ENCODE measurements around the gene DUSP11. TPM values are rescaled to one million over a fixed set of nuclear protein-coding genes. Genes with fewer than 3 reads are reported as not detected.
A peak's percentile ranks its signal among the peaks of the same experiment; 100 is the strongest.
"Not testable (repeated sequence)": the region's sequence is repeated elsewhere in the genome, so short reads cannot be mapped to it uniquely, and the experiment has no call there.

Gene DUSP11
- 12.9 TPM for total RNA-seq
- long read RNA-seq, transcript DUSP11-201 (9 exons, 1,653 nt): major isoform, 17 of 22 reads
- long read RNA-seq, partial matches to known transcripts: 1 of 22 reads
- long read RNA-seq, other reads (novel, unspliced or antisense): 3 of 22 reads

DNA sequence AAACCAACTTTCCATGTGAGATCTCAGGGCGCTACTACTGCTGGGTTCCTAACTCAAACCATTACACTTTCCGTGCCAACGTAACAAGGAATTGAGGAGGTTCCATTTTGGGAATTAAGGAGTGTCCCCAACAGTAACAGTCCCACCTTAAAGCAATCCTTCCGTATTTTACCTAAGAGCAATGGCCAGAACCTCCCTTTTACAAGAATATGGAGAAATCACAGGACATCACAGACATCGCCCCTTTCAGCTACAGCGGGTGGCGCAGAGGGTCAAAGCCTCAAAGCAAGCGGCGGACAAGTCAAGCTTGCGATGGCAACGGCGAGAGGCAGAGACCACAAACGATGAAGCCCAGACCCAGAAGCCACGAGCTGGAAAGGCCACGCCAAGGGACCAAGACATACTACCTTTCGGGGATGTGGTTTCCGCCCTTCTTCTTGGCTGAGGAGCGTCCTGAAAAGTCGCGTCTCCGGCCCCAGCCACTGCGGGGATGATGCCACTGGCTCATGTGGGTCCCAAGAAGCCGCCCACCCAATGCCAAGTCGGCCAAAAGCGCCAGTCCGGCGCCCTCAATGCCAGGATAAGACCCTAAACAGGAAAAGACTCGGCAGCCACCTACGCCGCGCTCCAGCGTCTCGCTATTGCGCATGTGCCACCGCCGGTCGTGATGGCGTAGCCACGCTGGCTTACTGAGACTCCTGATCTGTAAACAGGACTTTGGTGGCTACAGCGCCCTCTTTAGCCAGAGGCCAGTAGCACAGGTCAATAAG is at the start of gene DUSP11:
DUSP11 (minus strand) TSS at position 637 of the 770 bp plus-strand sequence; CDS start at position 508, 129 bp downstream.
- intact Hi-C loops (cut with micrococcal nuclease): no loop called here
- DNase-seq (peak; percentile 97), ATAC-seq (peak; percentile 100)

DNA sequence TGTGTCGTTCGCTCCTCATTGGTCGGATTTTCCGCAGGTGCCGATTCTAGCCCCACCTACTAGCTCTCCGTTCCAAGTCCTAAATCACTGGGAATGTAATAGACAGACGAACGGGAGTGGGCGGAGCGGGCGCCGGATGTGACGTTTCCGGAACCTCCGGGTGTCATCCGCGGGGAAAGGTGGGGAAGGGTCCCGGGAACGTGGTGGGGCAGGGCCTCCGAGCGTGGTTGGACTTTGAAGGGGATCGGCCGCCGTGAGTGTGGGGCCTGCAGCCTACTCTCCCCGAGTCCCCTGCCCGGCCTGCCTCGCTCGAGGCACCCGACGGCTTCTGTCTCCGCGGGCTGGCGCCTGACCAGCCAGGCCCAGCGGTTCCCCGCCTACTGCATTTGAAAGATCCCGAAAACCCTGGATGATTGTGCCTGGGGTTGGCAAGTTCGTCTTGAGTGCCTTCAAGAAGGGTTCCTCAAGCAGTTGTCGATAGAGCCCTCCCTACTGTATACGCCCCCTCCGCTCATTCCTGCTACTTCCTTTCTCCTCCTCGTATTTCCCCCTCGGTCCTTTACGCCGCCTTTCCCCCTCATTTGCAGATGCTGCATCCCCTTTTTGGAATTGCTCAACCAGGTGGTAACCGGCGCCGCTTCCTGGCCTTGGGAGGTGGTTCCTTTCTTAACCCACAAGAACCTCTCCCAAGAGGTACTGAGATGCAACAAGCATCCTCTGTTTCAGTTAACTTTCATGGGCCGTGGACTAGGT is 49.1 kb upstream of the DUSP11 start, which contains the start of gene STAMBP:
STAMBP (plus strand) TSS at position 144 of the 753 bp plus-strand sequence. CDS start 1,896 bp downstream, outside the sequence.
- DNase-seq (peak; percentile 97), ATAC-seq (peak; percentile 99)
- intact Hi-C loops (cut with micrococcal nuclease): no loop called here

DNA sequence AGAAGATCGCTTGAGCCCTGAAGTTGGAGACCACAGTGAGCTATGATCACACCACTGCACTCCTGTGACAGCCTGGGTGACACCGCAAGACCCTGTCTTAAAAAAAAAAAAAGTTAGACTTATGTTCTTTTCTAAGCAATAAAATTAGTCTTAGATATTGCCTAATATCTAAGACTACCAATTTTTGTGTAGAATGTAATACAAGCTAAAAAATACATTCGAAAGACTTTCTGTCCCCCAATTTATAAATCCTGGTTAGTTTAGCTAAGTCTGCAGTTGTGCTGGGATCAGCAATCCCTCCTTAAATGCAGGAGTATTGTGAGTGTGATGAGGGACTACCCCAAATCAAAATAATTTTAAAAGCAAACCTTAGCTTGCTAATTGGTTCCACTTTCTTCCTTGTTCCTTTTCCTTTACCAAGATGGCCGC is 48.5 kb upstream of the DUSP11 start:
- peak; percentile 13 for ATAC-seq
- DNase-seq: no peak
- intact Hi-C loops (cut with micrococcal nuclease): no loop called here

DNA sequence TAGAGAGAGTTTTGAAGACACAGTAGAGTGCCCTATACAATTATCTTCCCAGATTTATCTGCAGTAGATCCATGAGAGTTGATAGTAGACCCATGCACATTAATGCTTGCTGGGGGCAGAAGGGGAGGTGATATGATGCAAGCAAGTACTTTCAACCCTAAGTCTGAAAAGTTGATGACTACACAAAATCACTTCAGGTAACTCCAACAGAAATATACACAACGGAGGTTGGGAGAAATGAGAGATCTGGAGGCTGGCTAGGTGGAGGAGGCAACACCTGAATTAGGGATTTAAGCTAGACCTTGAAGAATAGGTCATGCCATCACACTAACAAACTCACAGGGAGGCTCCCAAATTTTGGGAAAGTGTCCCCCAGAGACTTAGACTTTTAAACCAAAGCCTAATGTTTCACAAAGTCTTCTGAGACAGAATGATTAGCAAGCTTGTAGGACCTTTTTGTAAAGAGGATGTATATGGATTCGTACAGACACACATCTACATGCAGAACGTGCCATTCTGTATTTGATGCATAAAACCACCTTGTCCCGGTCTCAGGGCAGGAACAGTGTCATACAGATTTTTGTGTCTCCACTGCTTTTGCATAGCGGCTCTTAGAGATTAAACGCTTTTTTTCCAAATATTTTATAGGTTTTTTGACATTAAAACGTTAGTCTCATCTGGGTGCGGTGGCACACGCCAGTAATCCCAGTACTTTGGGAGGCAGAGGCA is 47.9 kb upstream of the DUSP11 start:
- DNase-seq (no peak), ATAC-seq (no peak)
- intact Hi-C loops (cut with micrococcal nuclease): no loop called here

DNA sequence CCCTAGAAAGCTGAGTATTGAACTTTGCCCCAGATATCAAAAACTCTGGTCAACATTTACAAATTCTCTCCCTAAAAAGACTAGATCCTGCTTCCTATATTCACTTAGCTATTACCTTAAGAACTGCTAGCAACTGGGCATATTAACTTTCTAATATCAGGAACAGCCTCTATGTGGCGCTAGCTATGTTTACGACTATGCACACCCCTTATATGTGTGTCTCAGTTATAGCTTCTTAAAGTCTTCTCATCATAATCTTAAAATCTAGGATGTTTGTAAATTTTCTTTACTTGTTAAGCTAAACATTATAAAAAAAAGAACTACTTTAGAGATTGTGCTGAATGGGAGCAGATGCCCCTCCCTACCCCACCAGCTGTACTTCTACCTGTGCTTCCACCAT is 47.1 kb upstream of the DUSP11 start:
- no peak for ATAC-seq

DNA sequence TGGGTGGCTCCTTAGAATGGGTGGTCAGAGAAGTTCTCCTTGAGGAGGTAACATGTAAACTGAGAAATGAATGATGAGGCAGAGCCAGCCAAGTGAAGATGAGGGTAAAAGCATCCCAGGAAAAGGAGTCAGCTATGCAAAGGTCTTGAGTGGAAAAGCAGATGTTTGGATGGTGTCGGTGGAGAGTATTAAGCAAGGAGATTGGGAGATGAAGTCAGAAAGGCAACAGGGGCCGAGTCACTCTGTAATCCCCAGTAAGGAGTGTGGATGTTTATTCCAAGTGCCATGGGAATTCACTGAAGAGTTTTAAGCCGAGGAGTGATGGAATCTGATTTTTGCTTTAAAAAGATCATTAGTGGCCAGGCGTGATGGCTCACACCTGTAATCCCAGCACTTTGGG is 45.5 kb upstream of the DUSP11 start:
- ATAC-seq: no peak
- intact Hi-C loops (cut with micrococcal nuclease): no loop called here
- no peak for DNase-seq

More for the DNA sequence above, 47.1 kb upstream of the DUSP11 start:
- intact Hi-C loops (cut with micrococcal nuclease): no loop called here
- DNase-seq: no peak

DNA sequence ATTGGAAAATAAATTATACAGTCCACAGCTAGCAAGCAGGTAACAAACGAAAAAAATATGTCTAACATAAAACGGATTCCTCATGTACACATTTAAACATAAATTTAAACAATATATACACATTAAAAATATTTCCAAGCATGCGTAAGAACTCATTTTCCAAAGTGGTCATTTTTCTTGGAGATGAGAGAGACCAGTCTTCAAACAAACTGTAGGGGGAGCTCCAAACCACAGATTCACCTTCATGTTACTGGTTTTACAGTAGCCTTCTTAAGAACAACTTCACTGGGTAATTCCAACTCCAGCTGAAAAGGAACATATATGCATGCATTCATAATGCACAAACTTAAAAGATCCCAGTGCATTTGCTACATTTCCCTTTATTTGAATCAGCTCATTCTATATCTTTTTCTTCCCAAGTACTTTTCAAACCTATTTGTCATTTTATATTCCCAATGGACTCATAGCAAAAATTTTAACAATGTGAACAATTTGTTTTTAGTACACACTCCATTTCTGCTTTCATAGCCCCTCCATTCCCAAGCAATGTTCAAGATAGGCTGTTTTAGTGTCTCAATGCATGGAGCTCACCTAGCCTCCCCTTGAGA is 44.1 kb upstream of the DUSP11 start:
- intact Hi-C loops (cut with micrococcal nuclease): no loop called here
- DNase-seq (no peak), ATAC-seq (no peak)

DNA sequence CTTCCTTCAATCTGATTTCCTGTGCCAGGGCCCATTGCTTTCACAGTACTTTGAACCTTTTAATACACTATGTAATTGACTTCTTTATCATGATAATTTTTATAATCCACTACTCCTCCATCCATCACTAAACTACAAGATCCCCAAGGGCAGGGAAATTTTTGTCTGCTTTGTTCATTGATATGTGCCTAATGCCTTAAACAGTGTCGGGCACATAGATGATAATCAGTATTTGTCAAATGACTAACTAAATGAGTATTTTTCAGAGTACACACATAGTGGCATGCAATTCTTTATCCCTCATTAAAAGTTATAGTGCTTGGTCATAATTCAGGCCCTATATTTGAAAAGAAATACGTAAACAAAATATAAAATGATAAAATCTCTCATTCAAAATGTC is 43.5 kb upstream of the DUSP11 start:
- no peak for ATAC-seq
- intact Hi-C loops (cut with micrococcal nuclease): no loop called here
- DNase-seq: no peak

DNA sequence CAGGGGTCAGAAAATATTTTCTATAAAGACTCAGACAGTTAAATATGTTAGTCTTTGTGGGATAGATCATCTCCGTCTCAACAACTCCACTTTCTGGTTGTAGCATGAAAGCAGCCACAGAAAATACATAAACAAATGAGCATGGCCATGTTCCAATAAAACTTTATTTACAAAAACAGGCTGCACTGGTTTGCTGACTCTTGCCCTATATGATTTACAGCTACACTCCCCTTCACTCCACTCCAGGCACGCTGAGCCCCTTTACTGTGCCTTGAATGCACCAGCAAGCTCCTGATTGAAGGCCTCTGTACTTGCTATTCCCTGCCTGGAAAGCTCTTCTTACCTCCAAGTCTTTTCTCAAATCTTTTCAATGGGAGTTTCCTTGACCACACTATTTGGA is 43.1 kb upstream of the DUSP11 start:
- DNase-seq (no peak), ATAC-seq (no peak)
- intact Hi-C loops (cut with micrococcal nuclease): no loop called here

DNA sequence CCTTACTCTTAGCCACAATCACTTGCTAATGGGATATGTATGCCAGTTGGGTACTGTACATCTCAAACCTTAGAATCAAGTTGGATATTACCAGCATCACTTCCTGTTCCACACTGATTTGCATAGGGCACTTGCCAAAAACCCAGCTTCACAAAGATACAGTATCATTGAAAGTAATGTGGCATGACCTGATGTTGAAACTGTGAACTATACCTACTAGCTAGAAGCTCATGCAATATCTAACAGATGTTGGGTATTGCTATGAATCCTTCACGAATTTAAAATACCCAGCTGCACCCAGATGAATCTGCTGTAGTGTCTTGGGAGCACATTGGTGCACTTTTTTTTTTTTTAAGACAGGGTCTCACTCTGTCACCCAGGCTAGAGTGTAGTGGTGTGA is 42.4 kb upstream of the DUSP11 start:
- DNase-seq: no peak
- intact Hi-C loops (cut with micrococcal nuclease): no loop called here
- ATAC-seq: no peak

DNA sequence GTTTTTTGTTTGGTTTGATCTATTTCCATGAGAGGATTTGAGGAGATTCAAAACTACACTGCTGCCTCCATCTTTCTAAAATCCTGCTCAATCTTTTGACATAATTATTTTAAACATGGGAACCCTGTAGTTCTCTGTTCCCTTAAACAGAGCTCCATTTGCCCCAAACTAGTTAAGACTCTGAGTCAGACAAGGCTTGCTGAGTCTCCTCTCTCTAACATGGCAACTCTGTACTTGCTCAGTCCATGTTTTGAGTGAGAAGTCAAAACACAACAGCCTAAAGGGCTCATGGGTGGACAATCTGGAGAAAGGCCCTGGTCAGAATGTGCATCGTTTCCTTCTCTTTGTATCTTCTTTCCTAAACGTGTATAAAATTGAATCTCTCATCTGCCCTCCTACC is 41.8 kb upstream of the DUSP11 start:
- ATAC-seq: no peak
- intact Hi-C loops (cut with micrococcal nuclease): no loop called here
- no peak for DNase-seq

DNA sequence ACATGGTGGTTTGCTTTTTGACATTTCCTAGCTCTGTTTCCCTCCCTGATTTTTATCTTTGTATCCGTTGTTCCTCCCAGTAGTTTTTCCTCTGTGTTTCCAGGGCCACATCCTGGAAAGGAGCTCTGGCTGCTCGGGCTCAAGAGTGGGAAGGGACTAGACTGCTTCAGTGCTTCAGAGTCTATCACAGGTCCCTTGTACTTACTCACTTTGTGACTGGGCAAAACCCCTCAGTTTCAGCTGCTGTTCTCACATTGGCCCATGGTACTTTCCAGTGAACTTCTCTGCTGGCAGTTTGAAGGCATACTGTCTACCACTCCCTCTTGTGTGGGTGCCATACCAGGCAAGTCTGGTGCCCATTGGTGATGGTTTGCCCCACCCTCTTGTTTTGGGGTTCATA is 41.3 kb upstream of the DUSP11 start:
- ATAC-seq (no peak), DNase-seq (no peak)
- intact Hi-C loops (cut with micrococcal nuclease): no loop called here

DNA sequence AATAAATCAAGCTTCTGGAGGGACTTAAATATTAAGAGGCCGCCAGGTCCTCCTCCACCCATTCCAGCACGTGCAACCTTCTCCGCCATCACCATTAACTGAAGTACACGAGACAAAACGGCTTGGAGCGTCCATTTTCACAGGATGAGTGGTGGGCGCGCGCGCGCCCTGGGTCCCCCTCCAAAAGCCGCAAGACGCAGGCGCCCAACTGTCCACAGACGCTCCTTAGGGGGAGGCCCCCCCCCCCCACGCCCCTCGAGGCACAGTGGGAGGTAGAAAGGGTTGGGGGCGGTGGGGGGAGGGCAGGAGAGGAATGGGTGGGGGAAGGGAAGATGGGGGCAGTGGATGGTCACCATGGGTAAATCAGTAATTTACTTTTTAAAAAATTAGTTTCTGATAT is 38.4 kb upstream of the DUSP11 start:
- ATAC-seq: no peak
- no peak for DNase-seq
- intact Hi-C loops (cut with micrococcal nuclease): no loop called here

DNA sequence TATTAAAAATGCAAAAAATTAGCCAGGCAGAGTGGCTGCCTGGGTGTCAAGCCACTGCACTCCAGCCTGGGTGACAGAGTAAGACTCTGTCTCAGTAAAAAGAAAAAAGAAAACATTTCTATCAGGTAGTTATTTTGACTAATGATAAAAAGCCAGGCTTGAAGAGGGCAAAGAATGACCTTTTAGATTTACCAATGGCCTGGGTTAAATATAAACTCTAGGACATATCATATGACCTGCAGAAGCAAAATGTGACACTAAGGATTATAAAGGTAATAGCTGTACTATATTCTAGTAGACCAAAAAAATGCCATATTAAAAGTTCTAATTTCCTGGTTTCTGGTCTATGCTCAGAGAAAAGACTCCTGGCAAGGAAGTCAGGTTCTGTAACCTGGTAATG is 32.7 kb upstream of the DUSP11 start:
- DNase-seq: no peak
- intact Hi-C loops (cut with micrococcal nuclease): no loop called here
- no peak for ATAC-seq

DNA sequence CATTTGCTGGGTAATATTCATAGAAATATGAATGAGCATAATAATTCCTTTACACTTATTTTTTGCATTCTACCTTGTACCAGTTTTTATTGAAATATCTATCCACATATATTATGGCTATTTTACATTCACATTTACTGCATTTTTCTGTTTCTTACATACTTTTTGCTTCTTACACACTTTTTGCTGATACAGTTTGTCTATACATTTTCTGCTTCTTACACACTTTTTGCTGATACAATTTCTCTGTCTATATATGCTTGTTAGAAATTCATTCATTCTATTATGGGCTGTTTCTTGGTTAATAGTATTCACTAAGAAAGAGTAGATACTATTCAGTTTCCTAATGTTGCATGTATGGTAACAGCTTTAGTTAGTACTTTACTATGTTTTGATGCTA is 32.0 kb upstream of the DUSP11 start:
- intact Hi-C loops (cut with micrococcal nuclease): no loop called here
- no peak for DNase-seq
- ATAC-seq: no peak

DNA sequence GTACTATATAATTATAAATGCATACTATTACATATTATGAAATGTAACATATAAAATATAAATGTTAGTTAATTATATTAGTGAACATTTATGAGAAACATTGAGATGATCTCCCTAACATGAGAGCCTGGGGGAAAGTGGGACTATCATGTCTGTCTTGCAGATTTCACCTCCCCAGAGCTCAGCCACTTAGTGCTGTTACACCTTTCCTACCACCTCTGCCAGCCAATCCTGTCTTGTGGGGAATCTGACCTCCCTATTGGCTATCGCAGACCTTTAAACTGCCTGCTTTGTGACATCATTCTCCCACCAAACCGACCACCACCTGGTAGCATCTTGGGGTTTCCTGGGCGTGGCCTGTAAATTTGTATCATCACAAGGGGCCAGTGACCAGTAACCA is 4.0 kb upstream of the DUSP11 start, which contains the start of gene C2orf78:
C2orf78 (plus strand) TSS at position 301 of the 400 bp plus-strand sequence. CDS start 127 bp downstream, outside the sequence.
- intact Hi-C loops (cut with micrococcal nuclease); ATAC-seq; DNase-seq: not testable (repeated sequence)

DNA sequence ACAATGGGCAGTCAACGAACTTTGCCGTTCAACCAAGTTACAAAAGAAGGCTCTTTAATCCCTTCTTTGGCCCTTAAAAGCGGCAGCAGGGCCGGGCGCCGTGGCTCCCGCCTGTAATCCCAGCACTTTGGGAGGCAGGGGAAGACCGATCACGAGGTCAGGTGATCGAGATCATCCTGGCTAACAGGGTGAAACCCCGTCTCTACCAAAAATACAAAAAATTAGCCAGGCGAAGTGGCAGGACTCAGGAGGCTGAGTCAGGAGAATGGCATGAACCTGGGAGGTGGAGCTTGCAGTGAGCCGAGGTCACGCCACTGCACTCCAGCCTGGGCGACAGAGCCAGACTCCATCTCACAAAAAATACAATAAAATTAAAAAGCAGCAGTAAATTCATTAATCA is 3.5 kb upstream of the DUSP11 start:
- ATAC-seq; intact Hi-C loops (cut with micrococcal nuclease); DNase-seq: not testable (repeated sequence)

DNA sequence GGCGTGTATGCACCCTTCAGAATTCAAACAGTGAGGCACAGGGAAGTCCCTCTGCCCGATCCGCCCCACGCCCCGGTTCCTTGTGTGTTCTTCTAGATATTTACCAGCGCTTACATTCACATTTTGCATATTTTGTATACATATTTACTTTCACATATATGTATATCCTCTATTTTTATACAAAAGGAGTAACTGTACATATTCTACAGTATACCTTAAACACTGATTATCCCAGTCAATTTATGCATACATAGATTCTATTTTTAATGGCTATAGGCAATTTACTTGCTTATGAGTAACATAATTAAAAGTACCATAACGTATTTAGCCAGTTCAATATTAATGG is 307 bp upstream of the DUSP11 start:
- DNase-seq (no peak), ATAC-seq (no peak)
- intact Hi-C loops (cut with micrococcal nuclease): no loop called here

DNA sequence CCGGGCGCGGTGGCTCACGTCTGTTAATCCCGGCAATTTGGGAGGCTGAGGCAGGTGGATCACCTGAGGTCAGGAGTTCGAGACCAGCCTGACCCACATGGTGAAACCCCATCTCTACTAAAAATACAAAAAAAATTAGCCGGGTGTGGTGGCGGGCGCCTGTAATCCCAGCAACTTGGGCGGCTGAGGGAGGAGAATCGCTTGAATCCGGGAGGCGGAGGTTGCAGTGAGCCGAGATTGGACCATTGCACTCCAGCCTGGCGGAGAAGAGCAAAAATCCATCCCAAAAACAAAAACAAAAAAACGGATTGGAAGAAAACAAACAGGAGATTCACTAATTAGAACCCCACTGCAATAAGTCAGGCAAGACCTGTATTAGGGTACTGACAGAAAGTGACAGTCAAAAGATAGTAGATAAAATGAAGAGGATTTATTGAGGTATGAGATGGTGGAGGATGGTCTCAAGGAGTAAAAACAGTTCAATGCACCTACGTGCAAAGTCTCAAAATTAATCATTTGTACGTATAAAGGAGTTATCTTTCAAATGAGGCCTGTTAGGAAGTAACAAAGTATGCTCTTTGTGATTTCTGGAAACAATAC is 936 bp downstream of the DUSP11 start:
- intact Hi-C loops (cut with micrococcal nuclease); DNase-seq; ATAC-seq: not testable (repeated sequence)
